Keratinocyte (primary cell): ENCODE measurements around the gene MEG3. TPM values are rescaled to one million over a fixed set of nuclear protein-coding genes. Genes with fewer than 3 reads are reported as not detected.

Source experiments
- DNase-seq: peaks from one replicate; pipeline ENCODE4 v3.0.0-alpha.2; 2011; ENCODE audit warnings: low read depth, missing footprints, low spot score
- FAIRE-seq: peaks from 2 replicates; lab custom pipeline; 2011; peaks lifted over from hg19 to GRCh38; lab: Jason Lieb, UNC
- H2AFZ ChIP-seq: 2 replicates; pipeline ENCODE4 v1.6.0; 2012; ENCODE audit warnings: low read length, control low read depth, inconsistent platforms; ENCODE audit not compliant: control insufficient read depth
- H3K27ac ChIP-seq: 2 replicates; pipeline ENCODE4 v1.5.1; 2011; ENCODE audit warnings: low read length; ENCODE audit not compliant: control insufficient read depth, insufficient read depth
- H3K27me3 ChIP-seq: 3 replicates; pipeline ENCODE4 v1.6.0; 2011; ENCODE audit warnings: low read length; ENCODE audit not compliant: control insufficient read depth, insufficient read depth; ENCODE audit errors: extremely low read depth
- H3K36me3 ChIP-seq, 2 experiments: 2 replicates in 1 of 2; 3 replicates in 1 of 2; pipeline ENCODE4 v1.5.1; 2011; ENCODE audit warnings: low read length in 2 of 2, mild to moderate bottlenecking in 1 of 2; ENCODE audit not compliant: control insufficient read depth in 2 of 2, insufficient read depth in 2 of 2; ENCODE audit errors: extremely low read depth in 1 of 2
- H3K4me1 ChIP-seq: 3 replicates; pipeline ENCODE4 v1.5.1; 2011; ENCODE audit warnings: low read length; ENCODE audit not compliant: control insufficient read depth, insufficient read depth; ENCODE audit errors: extremely low read depth
- H3K4me2 ChIP-seq: 3 replicates; pipeline ENCODE4 v1.6.0; 2011; ENCODE audit warnings: low read depth, low read length; ENCODE audit not compliant: control insufficient read depth, insufficient read depth; ENCODE audit errors: extremely low read depth
- H3K4me3 ChIP-seq, 3 experiments: fragments of 200-600 bp in 1 of 3; sonication (generic) in 1 of 3; 2 replicates in 2 of 3; 3 replicates in 1 of 3; pipeline ENCODE4 v1.5.1; 2011 to 2016; ENCODE audit warnings: low read length in 3 of 3, mild to moderate bottlenecking in 3 of 3, control low read depth in 2 of 3, inconsistent platforms in 1 of 3, low read depth in 1 of 3, mixed read lengths in 1 of 3, mixed run types in 1 of 3, moderate library complexity in 1 of 3; ENCODE audit not compliant: control insufficient read depth in 2 of 3, insufficient read depth in 2 of 3; ENCODE audit errors: extremely low read depth in 1 of 3
- H3K79me2 ChIP-seq: 2 replicates; pipeline ENCODE4 v1.6.0; 2012; ENCODE audit warnings: low read length; ENCODE audit not compliant: control insufficient read depth, insufficient read depth
- H3K9ac ChIP-seq: 3 replicates; pipeline ENCODE4 v1.6.0; 2011; ENCODE audit warnings: low read length; ENCODE audit not compliant: control insufficient read depth, insufficient read depth; ENCODE audit errors: extremely low read depth
- H3K9me1 ChIP-seq: 3 replicates; pipeline ENCODE4 v1.6.0; 2011; ENCODE audit warnings: low read length; ENCODE audit not compliant: control insufficient read depth, insufficient read depth; ENCODE audit errors: extremely low read depth
- H3K9me3 ChIP-seq: 2 replicates; pipeline ENCODE4 v1.5.1; 2012; ENCODE audit warnings: low read depth, low read length; ENCODE audit not compliant: control insufficient read depth
- H4K20me1 ChIP-seq: 3 replicates; pipeline ENCODE4 v1.6.0; 2011; ENCODE audit warnings: low read length; ENCODE audit not compliant: control insufficient read depth, insufficient read depth; ENCODE audit errors: extremely low read depth
- EZH2 ChIP-seq: IDR thresholded peaks from one replicate; pipeline ENCODE4 v1.6.1; 2012; ENCODE audit warnings: inconsistent platforms, mild to moderate bottlenecking, low read length, moderate library complexity
- dilution Hi-C: fragments of 300-500 bp; cut with MboI; formaldehyde crosslinking; loops from one replicate; pipeline ENCODE4 v1.7.0; 2020; ENCODE audit warnings: low sequenced_read_pairs; ENCODE audit not compliant: extremely low pct_ligation_motif_present
- polyA plus RNA-seq, 5 experiments: library from polyadenylated mRNA; depleted of rRNA in 3 of 5; stranded (reverse) in 3 of 5; stranded (forward) in 1 of 5; unstranded in 1 of 5; fragments of >200 nt; gene quantifications; 1 replicate in 1 of 5; 2 replicates in 3 of 5; 3 replicates in 1 of 5; pipeline versions ENCODE4 v1.2.1 to v1.2.3, GENCODE V29; 2011 to 2012; ENCODE audit warnings: missing spikeins in 2 of 5, low read depth in 1 of 5, low replicate concordance in 1 of 5
- TF ChIP-seq, protein P1 (sequence below), 3 experiments: IDR thresholded peaks in 1 of 3; conservative IDR thresholded peaks in 1 of 3; optimal IDR thresholded peaks in 1 of 3; 2 replicates in 2 of 3; 3 replicates in 1 of 3; pipeline versions ENCODE3 to v1.5.1; 2011; ENCODE audit warnings: low read length in 3 of 3, mild to moderate bottlenecking in 3 of 3, moderate library complexity in 2 of 3, control low read depth in 1 of 3, inconsistent platforms in 1 of 3; ENCODE audit not compliant: insufficient read depth in 2 of 3; ENCODE audit errors: extremely low read depth in 1 of 3

The MEG3 gene
- polyA plus RNA-seq, 1 donor (not counting 4 experiments of a cell fraction or from before 2014, with no cell fraction given) = 5.6 TPM

DNA sequence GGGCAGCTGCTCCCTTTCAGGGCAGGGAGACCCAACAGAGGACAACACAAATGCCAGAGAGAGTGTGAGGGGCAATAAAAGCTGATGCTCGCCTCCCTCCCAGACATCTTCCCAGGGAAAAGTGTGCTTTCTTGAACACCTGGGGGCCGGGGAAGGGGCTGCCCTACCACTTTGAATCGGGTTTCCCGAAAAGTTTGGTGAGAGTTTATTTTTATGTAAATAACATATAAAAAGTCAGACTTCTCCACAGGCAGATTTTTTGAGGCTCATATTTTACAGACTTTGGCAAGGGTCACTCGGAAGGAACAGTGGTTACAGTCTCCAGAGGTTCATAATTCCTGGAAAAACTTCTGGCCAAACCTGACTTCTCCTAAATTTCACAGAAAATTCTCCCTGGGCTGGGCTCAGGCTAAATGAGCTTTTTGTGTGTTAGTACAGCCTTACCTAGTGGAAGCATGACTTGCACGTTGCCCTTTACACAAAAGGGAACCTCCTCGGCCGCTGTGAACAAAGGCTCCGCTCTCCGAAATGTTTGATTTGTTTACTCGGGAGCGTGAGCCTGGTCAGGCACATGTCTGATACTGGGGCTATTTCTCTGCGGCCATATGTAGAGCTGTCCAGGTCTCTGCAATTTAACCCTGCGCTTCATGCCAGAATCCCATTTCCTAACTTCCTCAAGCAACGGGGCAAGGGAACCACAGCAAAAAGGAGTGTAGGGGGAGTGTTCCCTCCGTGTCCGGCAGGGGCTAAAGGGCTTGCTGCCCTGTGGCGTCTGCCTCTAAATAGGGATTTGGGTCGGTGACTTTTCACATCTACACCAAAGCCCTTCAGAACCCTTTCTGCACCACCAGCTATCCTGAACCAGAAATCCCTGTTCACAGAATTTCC, 74.2 kb downstream of the MEG3 start:
- Histone ChIP-seq H3K4me2 (no peak overlapping the region), H3K9me3 (no peaks in the 10 kb centered on the region), H3K36me3 (no peaks in the 10 kb centered on the region), H3K9me1 (no peaks in the 10 kb centered on the region), H3K79me2 (no peaks in the 10 kb centered on the region), H4K20me1 (no peaks in the 10 kb centered on the region), H3K4me3 (no peak overlapping the region), H3K27ac (no peak overlapping the region), H3K4me1 (no peaks in the 10 kb centered on the region), H3K27me3 (peaks cover 8% of the 10 kb centered on the region), H2AFZ (no peak overlapping the region), H3K9ac (no peak overlapping the region)
- no peak for TF ChIP-seq EZH2
- TF ChIP-seq, protein P1, sequence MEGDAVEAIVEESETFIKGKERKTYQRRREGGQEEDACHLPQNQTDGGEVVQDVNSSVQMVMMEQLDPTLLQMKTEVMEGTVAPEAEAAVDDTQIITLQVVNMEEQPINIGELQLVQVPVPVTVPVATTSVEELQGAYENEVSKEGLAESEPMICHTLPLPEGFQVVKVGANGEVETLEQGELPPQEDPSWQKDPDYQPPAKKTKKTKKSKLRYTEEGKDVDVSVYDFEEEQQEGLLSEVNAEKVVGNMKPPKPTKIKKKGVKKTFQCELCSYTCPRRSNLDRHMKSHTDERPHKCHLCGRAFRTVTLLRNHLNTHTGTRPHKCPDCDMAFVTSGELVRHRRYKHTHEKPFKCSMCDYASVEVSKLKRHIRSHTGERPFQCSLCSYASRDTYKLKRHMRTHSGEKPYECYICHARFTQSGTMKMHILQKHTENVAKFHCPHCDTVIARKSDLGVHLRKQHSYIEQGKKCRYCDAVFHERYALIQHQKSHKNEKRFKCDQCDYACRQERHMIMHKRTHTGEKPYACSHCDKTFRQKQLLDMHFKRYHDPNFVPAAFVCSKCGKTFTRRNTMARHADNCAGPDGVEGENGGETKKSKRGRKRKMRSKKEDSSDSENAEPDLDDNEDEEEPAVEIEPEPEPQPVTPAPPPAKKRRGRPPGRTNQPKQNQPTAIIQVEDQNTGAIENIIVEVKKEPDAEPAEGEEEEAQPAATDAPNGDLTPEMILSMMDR (optimal IDR thresholded peaks at IDR 0.05 in 1 of 3, IDR thresholded peaks at IDR 0.05 in 1 of 3, conservative IDR thresholded peaks at IDR 0.05 in 1 of 3; ENCODE audit: extremely low read depth in 1 of 3, insufficient read depth in 2 of 3, low read length in 3 of 3) = no peak
- dilution Hi-C loops = no loop called here
- DNase-seq (no peak), FAIRE-seq (no peak)

DNA sequence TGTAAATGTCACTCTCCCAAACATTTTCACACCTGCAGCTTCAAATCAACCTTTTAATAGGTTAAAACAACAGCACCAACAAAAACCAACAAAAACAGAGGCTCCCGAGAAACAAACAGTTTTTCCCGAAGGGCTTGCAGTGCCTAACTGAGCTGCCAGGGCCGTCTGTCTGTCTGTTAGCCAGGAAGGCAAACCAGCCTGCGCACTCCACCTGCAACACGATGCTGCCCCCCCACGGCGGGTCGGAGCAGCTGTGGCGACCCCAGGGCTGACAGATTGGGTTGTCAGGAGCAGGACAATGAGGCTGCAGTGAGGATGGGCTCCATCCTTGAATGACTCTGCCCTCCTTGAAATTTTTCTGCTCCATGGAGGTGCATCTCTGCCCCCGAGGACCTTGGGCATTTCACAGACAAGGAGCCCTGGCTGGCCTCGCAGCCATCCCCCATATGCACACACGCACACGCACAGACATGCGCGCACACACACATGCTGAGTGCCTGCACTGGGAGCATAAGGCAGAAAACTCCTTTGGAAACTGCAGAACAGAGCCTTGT, 75.0 kb downstream of the MEG3 start:
- DNase-seq = no peak
- H3K9ac ChIP-seq = no peak overlapping the region
- H4K20me1 ChIP-seq = no peaks in the 10 kb centered on the region
- H3K9me3 ChIP-seq = no peaks in the 10 kb centered on the region
- no peak overlapping the region for H3K4me2 ChIP-seq
- TF ChIP-seq, protein P1 (optimal IDR thresholded peaks at IDR 0.05 in 1 of 3, IDR thresholded peaks at IDR 0.05 in 1 of 3, conservative IDR thresholded peaks at IDR 0.05 in 1 of 3; ENCODE audit: extremely low read depth in 1 of 3, insufficient read depth in 2 of 3, low read length in 3 of 3) = peak; percentile 25 to 82 (median 29)
- TF ChIP-seq EZH2 = no peak
- no peaks in the 10 kb centered on the region for H3K36me3 ChIP-seq
- H3K4me1 ChIP-seq = no peaks in the 10 kb centered on the region
- peaks cover 15% of the 10 kb centered on the region for H3K27me3 ChIP-seq
- H3K4me3 ChIP-seq = no peak overlapping the region
- H2AFZ ChIP-seq = no peak overlapping the region
- dilution Hi-C loops = no loop called here
- H3K79me2 ChIP-seq = no peaks in the 10 kb centered on the region
- FAIRE-seq = no peak
- no peak overlapping the region for H3K27ac ChIP-seq
- H3K9me1 ChIP-seq = no peaks in the 10 kb centered on the region
